ENCODE measurements around the gene RAB36. TPM values are rescaled to one million over a fixed set of nuclear protein-coding genes. Genes with fewer than 3 reads are reported as not detected.

Gene RAB36, protein sequence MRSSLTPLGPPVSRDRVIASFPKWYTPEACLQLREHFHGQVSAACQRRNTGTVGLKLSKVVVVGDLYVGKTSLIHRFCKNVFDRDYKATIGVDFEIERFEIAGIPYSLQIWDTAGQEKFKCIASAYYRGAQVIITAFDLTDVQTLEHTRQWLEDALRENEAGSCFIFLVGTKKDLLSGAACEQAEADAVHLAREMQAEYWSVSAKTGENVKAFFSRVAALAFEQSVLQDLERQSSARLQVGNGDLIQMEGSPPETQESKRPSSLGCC
- total RNA-seq, result 1 to 10 TPM; 1.3 to 3.1 TPM

DNA sequence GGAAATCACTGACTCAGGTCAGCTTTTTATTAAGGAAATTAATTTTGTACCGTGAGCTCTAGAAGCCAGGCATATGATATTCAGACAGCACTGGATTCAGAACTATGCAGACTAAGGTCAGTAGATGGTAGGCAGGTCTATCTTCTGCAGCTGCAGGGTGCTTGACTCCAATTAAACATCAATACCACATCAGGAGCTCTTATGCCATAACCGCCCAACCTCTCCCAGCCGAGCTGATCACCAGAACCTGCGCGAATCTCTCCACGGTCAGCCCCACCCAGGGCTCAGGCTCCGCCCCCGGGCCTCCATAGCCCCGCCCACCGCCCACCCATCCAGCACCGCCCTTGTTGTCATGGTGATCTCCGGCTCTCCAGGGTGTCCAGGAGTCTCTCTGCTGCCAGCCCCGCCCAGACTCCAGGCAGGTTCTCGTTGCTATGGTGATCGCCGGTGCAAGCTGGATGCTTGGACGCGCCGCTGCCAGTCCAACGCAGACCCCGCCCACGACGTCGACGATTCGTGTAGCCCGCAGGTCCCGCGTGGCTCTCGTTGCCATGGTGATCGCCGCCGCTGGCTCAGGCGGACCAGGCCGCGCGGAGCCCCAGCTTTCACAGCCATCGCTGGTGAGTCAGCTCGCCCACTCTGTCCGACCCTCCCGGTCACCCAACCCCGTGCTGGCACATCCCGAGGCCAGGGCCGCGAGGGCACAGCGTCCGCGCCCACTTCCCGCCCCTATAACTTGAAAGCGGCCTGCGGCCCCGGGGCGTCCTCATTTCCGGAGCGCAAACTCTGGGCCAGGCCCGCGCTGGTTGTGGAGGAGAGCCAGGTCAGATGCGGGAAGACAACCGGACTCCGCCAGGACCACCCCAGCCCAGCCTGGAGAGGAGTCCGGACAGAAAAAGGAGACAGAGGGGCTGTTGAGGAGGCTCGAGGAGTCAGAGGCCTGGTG is at the start of gene RAB36:
TSS of gene RAB36 (plus strand) at position 546 of the 946 bp plus-strand sequence. CDS start 1,140 bp downstream, outside the sequence.
- Histone ChIP-seq H3K27me3 (no peaks in the 10 kb centered on the region), H3K4me3 (no peak within 1 kb of the TSS), H3K27ac (peak within 1 kb of the TSS; percentile 28 to 79 (median 52)), H3K4me1 (peaks cover 39% of the 10 kb centered on the region), H3K36me3 (replicated peaks in 1 of 2; ENCODE audit: insufficient read depth in 1 of 2, low read depth in 2 of 2) (no peaks in the 10 kb centered on the region), H3K9me3 (no peaks in the 10 kb centered on the region)
- 13 to 20% methylated on average over 24 to 60 of the region's 62 CpGs for WGBS, 2 donors
- peak; percentile 68 for ATAC-seq
- intact Hi-C loops (cut with DNase I), result no loop called here
- peak; percentile 91 to 98 (median 97) for DNase-seq
- peak in 2 of 3 donors; percentile 50 to 58 for TF ChIP-seq POLR2A (IDR thresholded peaks at IDR 0.05)
- TF ChIP-seq, protein P1, sequence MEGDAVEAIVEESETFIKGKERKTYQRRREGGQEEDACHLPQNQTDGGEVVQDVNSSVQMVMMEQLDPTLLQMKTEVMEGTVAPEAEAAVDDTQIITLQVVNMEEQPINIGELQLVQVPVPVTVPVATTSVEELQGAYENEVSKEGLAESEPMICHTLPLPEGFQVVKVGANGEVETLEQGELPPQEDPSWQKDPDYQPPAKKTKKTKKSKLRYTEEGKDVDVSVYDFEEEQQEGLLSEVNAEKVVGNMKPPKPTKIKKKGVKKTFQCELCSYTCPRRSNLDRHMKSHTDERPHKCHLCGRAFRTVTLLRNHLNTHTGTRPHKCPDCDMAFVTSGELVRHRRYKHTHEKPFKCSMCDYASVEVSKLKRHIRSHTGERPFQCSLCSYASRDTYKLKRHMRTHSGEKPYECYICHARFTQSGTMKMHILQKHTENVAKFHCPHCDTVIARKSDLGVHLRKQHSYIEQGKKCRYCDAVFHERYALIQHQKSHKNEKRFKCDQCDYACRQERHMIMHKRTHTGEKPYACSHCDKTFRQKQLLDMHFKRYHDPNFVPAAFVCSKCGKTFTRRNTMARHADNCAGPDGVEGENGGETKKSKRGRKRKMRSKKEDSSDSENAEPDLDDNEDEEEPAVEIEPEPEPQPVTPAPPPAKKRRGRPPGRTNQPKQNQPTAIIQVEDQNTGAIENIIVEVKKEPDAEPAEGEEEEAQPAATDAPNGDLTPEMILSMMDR (IDR thresholded peaks at IDR 0.05), result no peak

DNA sequence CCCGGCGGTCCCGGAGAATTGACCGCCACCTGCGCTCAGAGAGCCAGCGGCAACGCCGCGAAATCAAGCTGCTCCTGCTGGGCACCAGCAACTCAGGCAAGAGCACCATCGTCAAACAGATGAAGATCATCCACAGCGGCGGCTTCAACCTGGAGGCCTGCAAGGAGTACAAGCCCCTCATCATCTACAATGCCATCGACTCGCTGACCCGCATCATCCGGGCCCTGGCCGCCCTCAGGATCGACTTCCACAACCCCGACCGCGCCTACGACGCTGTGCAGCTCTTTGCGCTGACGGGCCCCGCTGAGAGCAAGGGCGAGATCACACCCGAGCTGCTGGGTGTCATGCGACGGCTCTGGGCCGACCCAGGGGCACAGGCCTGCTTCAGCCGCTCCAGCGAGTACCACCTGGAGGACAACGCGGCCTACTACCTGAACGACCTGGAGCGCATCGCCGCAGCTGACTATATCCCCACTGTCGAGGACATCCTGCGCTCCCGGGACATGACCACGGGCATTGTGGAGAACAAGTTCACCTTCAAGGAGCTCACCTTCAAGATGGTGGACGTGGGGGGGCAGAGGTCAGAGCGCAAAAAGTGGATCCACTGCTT is 49.4 kb upstream of the RAB36 start:
- DNase-seq (no peak), ATAC-seq (no peak)
- Histone ChIP-seq H3K4me1 (peaks cover 19% of the 10 kb centered on the region), H3K9me3 (no peaks in the 10 kb centered on the region), H3K4me3 (no peak overlapping the region), H3K27me3 (no peaks in the 10 kb centered on the region), H3K27ac (no peak overlapping the region), H3K36me3 (replicated peaks in 1 of 2; ENCODE audit: insufficient read depth in 1 of 2, low read depth in 2 of 2) (no peaks in the 10 kb centered on the region)
- TF ChIP-seq, protein P1 (IDR thresholded peaks at IDR 0.05), result no peak
- TF ChIP-seq POLR2A (IDR thresholded peaks at IDR 0.05), result no peak
- WGBS, 2 donors, result 90 to 93% methylated on average over 15 to 43 of the region's 45 CpGs
- intact Hi-C loops (cut with DNase I), result no loop called here

DNA sequence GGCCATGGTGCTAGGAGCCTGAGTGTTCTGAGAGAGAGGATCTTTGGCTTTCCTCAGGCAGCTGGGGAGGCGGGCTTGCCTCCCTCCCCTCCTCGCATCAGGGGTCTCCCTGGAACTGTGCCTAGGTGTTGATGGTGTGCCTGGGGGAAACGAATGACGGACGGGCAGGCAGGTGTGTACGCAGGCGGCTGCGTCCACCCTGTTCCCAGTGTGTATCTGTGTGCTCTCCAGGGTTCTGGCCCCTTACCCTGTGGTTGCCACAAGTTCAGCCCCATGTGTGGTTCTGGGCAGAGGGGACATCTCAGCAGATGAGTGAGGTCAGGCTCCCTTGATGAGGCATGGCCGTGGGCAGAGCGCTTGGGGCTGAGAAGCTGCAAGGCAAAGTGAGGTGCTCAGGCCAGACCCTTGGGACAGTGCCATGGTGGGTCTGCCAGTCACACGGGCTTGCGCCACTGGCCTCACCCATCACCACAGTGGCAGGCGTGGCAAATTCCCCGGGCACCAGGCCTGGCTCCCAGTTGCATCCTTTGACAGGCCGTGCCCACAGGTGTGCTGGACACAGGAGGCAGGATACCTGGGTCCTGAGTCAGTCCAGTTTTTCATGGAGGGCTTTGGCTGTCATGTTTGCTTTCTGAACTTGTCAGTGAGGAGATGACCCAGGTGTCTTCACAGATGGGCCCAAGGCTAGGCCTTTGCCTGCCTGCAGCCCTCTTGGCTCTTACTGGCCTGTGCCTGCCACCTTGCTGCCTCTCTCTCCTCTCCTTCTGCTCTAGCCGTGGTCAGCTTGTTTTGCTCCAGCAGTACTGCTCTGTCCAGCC is 47.7 kb upstream of the RAB36 start:
- DNase-seq, result no peak

DNA sequence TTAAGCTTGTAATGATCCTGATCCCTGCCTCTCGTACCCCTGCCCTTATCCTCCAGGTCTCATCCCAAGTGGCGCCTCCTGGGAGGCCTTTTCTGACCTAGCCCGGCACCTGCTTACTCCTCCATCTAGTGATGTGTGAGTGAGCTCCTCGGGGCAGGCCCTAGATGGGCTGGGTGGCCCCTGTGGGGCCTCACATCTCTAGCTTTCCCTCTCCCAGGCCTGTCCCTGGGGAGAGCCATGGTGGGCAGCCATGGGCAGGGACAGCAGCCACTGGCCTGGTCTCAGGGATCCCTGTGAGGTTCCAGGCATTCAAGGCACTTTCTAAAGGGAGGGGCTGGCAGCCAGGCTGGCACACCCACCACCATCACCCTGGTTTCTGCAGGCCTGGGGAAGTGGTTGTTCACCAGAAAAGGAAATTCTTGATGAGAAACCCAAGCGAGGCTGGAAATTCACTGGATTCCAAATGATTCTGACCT is 47.0 kb upstream of the RAB36 start:
- whole genome bisulfite sequencing, 2 donors, result 71 to 86% methylated on average over 3 to 5 of the region's 5 CpGs
- TF ChIP-seq POLR2A (IDR thresholded peaks at IDR 0.05), result no peak
- TF ChIP-seq, protein P1 (IDR thresholded peaks at IDR 0.05), result no peak

More for the DNA sequence above, 47.7 kb upstream of the RAB36 start:
- no peak for ATAC-seq
- no peaks in the 10 kb centered on the region for H3K9me3 ChIP-seq
- peak overlapping the region in 3 of 4 donors; percentile 62 to 73 (median 69) for H3K27ac ChIP-seq
- no peaks in the 10 kb centered on the region for H3K27me3 ChIP-seq
- H3K36me3 ChIP-seq (replicated peaks in 1 of 2; ENCODE audit: insufficient read depth in 1 of 2, low read depth in 2 of 2), result no peaks in the 10 kb centered on the region
- H3K4me1 ChIP-seq, result peaks cover 19% of the 10 kb centered on the region
- no peak overlapping the region for H3K4me3 ChIP-seq
- intact Hi-C loops (cut with DNase I), result no loop called here
- TF ChIP-seq POLR2A (IDR thresholded peaks at IDR 0.05), result no peak
- TF ChIP-seq, protein P1 (IDR thresholded peaks at IDR 0.05), result no peak
- 81 to 92% methylated on average over 6 to 14 of the region's 16 CpGs for WGBS, 2 donors

More for the DNA sequence above, 47.0 kb upstream of the RAB36 start:
- Histone ChIP-seq H3K27me3 (no peaks in the 10 kb centered on the region), H3K27ac (peak overlapping the region in 3 of 4 donors; percentile 62 to 73 (median 69)), H3K4me1 (peaks cover 19% of the 10 kb centered on the region), H3K9me3 (no peaks in the 10 kb centered on the region), H3K36me3 (replicated peaks in 1 of 2; ENCODE audit: insufficient read depth in 1 of 2, low read depth in 2 of 2) (no peaks in the 10 kb centered on the region), H3K4me3 (no peak overlapping the region)
- DNase-seq (no peak), ATAC-seq (no peak)
- intact Hi-C loops (cut with DNase I), result no loop called here
